ENCODE measurements around the gene ITGA11.

ITGA11 gene

DNA sequence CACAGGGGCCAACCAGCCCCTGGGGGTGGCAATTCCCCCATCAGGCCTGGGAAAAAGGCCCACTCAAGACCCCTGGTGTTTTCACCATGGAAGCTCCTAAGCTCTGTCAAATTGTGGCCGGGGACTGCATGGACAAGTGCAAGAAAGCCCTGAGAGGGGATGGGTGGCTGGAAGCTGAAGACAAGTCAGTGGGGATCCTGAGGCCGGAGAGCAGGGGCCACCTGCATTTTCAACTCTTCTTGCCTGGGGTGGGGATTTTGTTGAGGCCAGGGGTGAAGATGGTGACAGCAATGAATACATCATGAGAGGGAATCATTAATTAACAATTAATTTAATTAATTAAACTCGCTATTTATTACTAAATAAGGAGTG is 120.5 kb downstream of the ITGA11 start:
- no peak for DNase-seq (ENCODE audit: low read depth)

DNA sequence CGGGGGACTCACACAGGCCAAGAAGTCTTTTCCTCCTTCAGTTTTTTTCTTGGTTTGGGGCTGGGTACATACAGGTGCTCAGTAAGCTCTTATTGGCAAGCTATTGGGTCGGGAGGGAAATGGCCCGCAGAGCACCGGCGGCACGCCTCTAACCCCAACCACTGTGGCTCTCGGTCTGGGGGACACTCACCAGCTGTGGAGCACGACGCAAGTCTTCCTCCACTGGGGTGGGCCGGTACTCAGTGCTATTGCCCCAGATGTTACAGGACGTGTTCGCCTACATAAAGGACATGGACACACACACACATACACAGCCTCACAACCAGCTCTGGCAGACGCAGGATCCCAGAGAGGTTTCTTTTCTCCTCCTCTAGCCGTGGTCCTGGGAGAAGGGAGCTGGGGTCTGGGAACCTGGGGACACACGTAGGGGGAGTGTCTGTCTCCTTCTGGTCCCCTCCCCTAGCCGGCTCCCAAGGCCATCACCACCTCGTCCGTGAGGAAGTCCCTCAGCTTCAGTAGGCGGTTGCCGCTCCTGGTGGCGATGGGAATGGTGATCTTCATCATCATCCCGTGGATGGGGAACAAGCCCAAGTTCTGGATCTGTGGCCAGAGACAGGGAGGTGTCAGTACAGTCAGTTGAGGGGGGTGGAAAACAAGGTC is 121.0 kb downstream of the ITGA11 start:
- no peak for DNase-seq (ENCODE audit: low read depth)

DNA sequence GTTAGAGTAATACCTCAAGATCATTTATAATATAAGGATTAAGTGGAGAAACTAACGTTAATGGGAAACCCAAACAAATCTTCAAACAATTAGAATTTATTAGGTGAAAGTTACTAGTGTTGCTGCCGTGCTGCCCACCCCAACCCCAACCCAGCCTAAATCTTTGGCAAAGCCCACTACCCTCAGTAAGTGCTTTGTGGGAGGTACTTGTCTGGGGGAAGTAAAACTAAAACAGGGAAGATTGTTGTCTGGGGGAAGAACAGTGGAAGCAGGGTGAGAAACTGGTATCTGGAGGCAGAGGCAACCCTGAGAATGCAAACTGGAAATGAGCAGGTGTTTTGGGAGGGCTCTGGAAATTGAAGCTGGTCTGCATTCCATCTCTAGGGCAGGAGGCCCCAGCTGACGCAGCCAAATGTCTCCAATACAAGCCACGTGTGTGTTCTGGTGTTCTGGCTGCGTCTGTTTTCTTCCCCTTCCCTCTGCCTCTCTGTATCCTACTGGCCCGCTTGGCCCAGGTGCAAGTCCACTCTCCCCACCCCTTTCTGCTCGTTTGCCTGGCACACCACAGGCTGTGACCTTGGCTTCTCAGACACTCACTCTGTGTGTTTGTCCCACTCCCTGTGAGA is 121.7 kb downstream of the ITGA11 start:
- no peak for DNase-seq (ENCODE audit: low read depth)

DNA sequence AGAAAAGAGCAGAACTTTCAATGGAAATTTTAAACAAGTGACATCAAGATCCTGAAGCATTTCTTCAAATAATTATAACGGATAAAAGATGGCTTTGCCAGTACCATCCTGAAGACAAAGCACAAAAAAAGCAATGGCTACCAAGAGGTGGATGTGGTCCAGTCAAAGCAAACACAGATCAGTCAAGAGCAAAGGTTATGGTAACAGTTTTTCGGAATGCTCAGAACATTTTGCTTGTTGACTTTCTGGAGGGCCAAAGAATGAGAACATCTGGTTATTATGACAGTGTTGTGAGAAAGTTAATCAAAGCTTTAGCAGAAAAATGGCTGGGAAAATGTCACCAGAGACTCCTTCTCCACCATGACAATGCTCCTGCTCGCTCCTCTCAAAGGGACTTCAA is 122.9 kb downstream of the ITGA11 start:
- no peak for DNase-seq (ENCODE audit: low read depth)

DNA sequence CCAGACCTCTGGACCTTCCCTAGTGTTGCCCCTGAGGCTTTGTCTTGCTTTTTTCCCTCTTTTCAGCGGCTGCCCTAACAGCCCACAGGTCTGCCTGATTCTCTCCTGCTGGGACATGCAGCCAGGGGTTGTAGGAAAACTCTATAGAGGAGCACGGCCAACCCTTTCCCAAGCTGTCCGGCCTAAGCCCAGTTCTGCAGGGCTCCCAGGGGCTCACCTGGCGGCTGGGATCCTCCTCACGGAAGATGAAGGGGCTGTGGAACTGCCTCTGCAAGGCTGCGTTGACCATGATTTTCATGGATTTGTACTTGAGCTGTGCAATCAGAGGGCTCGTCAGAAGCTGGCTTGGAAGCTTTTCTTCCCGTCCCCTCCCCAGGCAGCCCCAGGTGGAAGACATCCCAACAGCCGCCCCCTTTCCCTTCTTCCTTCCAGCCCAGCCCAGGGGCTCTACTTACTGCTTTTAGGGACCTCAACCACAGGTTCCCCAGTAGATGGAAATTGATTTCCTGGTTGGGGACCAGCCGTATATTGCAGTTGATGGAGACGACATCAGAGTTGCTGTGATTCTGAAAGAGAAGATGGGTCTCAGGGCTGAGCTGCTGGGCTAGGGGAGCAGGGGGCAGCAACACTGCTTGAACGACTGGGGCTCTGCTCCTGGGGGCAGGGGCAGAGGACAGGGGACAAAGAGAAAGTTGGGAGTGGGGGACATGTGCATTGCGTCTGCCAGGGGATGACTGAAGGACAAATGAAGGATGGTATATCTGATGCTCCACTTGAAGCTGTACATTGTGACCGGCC is 124.6 kb downstream of the ITGA11 start:
- DNase-seq (ENCODE audit: low read depth) = no peak

DNA sequence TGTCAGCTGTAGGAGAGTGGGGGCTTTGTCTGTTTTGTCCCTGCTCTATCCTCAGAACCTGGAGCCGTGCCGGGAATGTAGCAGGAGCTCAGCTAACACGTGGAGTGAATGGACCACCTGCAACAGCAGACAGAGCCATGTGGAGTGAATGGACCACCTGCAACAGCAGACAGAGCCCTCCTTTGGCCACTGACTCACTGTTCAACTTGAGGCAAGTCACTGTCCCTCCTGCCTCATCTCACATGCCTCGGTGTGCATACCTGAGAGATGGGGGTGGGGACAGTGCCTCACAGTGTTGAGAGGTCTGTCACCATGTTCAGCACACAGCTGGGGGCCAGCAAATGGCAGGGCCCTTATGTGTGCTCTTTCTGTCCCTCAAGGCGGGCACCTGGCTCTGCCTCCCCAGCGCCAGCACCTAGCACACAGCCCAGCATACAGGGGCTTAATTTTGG is 126.5 kb downstream of the ITGA11 start:
- DNase-seq (ENCODE audit: low read depth) = no peak

DNA sequence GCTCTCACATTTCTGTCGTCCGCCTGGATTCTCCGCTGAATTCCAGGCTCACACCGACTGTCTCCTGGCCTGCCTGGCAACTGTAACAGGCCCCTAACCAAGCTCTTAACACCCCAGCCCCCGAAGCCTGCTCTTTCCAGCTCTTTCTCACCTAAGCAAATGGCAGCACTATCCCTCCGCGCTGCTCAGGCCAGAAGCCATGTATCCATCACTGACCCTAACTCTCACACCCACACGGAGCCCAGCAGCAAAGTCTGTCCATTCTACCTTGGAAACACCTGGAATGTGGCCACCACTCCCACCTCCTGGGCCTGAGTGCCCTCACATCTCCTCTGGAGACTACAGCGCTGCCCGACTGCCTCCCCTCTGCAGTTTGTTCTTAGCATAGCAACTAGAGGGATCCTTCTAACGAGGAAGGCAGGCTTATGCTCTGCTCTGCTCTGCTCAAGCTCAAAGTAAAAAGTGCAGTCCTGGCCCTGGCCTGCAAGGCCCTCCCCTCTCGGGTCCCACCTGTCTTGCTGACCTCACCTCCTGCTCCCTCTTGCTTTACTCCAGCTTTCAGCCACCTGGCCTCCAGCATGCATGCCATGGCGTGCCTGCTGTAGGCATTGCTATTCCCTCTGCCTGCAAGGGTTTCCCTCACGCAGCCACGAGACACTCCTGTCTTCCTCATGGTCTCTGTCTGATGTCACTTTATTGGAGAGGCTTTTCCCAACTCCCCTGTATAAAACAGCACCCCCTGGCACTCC is 127.2 kb downstream of the ITGA11 start:
- DNase-seq (ENCODE audit: low read depth) = no peak

DNA sequence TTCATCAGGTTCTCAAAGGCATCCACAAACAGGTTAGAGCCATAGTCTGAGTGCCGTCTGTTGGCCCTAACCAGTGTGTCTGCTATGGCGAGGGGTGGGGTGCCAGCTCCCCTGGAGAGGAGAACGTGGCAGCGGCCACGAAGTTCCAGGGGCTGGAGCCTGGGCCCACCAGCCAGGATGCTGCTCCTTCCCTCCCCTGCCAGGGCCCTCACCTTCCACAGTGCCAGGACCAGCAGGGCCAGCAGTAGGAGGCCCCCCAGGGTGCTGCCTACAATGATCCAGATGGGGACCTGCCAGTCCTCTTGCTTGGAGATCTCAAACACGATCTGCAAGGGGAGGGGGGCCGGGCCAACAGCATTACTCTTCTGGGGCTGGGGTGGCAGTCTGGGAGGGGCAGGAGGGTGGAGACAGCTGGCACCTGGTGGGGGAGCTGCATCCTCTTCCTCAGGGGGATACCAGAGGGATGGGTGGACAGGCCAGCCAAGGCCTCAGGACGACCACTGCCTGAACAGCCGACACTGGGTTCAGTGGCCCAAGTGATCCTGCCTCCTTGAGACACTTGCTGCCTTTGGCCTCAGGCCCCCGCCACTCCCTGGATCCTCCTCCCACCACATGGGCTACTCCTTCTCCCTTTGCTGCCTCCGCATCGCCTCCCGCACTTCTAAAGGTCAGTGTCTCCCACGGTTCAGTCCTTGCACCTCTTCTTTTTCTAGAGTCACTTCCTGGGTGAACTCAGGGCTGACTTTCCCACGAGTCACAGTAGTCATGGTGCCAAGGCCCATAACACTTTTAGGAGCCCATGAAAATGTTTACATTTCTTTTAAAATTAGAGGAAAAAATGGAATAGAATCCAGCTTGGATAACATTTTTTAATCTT is 128.2 kb downstream of the ITGA11 start:
- no peak for DNase-seq (ENCODE audit: low read depth)

DNA sequence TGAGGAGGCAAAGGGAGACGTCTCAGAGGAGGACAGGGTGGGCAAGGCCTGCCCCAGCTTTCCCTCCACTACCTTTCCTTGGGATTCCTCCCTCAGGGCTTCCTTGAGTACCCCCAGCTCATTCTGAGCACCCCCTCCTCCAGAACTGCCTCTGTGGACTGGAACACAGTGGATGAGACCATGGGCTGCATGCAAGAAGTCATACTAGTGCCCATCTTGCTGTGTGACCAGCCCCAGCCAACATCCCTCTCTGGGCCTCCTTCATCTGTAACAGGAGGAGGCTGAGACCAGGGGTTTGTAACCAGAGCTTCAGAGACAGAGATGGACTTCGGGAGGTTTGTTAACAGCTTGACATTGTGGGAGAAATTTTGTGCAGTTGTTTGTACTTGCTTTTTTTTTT is 128.8 kb downstream of the ITGA11 start:
- no peak for DNase-seq (ENCODE audit: low read depth)

DNA sequence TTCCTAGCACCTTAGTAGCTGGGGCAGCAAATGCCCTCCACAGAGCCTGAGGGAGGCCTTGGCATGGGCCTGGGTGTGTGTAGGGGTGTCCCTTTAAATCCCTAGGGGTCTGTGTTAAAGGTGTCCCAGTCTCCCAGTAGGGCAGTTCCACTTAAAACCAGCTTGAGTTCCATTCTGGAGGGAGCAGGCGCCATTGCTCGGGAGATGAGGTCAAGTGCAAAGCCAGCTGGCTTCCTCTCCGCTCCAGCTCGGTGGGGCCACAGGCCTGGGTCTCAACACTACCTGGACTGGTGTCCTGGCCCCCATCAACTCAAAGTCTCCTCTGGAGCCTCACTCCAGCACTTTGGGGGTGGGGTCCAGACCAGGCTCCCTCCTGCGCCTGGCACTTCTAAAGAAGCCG is 129.2 kb downstream of the ITGA11 start:
- DNase-seq (ENCODE audit: low read depth) = no peak

DNA sequence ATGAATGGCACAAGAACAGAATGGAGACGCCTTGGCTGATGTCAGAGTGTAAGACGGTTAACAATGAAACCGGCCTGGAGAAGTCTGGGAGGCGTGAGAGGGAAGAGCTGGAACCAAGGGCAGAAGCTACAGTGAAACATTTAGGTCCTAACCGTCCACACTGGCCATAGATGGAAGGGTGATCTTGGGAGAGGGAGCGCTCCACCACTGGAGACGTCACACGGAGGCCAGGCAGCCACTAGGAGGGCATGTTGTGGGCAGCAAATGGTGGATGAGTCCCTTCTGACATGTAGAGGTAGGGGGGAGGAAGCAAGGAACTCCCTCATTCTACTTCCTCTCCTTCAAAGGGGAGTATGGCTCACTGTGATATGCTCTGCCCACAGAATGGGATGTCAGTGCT is 130.7 kb downstream of the ITGA11 start:
- no peak for DNase-seq (ENCODE audit: low read depth)

DNA sequence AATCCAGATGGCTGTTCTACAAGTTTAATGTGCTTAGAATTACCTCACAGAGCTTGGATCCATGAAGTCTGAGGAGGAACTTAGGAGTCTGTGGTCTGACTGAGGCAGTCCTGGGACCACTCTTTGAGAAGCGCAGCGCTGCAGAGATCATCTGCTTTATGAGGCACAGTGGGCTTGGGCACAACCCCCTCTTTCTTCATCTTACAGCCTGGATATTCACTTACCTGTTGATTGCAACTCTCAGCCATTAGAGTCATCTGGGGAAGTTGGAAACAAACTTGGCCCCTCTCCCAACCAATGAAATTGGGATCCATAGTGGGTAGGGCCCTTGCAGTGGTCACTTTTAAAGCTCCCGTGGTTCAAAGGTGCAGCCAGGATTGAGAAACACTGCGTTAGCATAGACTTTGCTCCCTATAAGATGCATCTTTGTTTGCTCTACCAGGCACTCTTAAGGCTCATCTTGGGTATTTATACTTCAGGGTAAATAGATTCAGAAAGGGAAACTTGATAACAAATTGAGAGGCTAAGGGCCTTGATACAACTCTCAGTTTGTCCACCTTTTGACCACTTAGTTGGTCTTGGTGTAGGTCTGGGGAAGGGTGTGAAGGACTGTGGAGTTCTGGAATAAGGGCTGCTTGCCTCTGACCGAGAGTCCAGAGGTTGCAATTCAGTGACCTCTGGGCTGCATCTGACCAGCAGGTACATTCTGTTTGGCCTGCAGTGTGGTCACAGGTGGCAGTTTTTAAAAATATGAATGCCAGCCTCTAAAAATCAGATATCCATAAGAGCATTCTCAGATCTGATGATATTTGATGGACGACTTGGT is 131.6 kb downstream of the ITGA11 start:
- no peak for DNase-seq (ENCODE audit: low read depth)

DNA sequence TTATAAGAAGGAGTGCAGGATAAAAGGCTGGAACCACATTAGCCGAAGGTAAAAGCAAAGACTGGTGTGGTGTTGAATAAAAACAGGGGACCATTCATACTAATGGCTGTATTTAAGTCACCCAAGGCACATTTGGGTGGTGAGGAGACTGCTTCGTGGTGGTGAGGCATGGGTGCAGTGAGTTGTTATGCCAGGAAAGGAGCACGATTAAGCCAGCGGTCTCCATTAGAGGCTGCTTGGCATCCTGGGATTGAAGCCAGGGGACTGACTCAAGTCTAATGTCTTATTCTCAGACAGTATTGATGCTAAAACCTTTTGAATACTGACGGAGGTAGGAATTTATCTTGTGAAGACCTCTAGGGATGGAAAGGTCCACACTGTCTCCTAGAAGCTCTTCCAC is 132.5 kb downstream of the ITGA11 start:
- DNase-seq (ENCODE audit: low read depth) = no peak

DNA sequence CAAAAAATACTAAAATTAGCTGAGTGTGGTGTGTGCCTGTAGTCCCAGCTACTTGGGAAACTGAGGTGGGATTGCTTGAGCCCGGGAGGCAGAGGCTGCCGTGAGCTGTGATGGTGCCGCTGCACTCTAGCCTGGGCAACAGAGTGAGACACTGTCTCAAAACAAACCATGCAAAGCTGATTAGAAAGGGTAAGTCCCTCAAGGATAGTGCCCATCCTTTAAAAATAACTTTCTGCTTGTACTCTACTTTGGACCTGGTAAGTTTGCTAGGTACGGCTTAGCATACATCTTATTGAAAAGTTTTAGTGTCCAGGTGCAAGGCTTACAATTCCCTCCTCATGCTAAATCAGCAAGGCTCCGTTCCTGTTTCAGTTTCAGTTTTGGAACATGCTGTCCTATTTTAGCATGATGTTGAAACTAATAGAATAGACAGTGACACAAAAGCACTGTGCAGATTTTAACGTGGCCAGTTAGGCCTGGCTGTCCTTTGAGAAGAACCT is 133.0 kb downstream of the ITGA11 start:
- no peak for DNase-seq (ENCODE audit: low read depth)

DNA sequence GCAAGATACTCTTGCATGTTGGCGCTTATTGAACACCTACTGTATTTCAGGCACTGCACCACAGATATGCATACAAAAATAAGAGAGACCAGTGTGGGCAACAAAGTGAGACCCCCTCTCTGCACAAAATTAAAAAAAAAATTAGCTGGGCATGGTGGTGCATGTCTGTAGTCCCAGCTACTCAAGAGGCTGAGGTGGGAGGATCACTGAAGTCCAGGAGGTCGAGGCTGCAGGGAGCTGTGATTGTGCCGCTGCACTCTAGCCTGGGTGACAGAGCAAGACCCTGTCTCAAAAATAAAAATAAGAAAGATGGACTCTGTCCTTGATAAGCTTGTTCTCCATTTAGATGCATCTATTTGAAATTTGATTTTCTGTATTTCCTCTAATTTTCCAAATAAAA is 133.6 kb downstream of the ITGA11 start:
- no peak for DNase-seq (ENCODE audit: low read depth)

DNA sequence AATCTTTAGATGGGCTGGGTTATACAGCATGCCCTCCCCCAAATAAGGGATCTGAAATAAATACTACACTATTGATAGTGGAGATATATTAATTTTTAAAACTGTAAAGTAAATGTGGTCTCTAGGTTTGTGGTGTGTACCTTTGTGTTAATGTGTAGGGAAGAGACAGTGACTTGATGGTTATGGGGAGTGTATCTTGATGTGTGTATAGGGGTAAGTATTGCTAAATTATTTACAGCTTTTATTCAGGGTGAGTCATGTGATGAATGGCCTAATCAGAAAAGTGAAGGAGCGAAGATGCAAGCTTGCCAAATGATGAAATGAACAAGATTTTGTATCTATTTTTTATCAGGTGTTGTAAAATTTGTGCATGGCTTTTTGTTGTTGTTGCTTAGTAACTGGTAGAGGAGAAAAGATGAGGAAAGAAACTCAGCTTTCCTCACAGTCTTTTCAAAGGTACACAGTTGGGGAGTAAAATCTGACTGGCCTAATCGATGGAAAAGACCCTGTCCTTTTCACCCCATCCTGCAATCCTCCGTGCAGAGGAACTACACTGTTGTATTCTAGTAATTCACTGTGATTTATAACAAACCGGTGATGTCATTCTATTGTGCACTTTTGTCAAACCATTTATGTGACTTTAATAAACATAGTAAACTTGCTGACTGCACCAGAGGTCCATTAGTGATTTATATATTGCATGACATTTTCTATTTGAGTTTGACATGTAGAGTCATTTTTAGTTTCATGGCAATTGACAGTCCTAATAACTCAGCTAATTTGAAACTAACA is 136.8 kb downstream of the ITGA11 start:
- no peak for DNase-seq (ENCODE audit: low read depth)

DNA sequence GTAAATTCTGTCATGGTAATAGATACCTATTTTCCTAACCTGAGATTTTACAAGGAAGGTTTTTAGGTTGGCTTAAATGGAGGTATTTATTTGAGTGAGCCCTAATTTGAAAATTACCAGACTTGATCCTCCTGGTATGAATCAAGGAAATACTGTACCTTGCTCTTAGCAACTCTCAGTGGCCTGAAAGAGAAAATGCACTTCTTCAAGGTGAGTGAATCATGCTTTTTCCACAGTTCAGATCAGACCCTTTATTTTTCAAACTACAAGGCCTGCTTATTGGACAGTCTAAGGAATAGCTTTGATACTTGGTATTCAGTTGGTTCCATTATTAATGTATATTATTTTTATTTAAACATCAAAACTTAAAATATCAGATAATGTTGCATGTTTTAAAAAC is 139.0 kb downstream of the ITGA11 start:
- DNase-seq (ENCODE audit: low read depth) = no peak

DNA sequence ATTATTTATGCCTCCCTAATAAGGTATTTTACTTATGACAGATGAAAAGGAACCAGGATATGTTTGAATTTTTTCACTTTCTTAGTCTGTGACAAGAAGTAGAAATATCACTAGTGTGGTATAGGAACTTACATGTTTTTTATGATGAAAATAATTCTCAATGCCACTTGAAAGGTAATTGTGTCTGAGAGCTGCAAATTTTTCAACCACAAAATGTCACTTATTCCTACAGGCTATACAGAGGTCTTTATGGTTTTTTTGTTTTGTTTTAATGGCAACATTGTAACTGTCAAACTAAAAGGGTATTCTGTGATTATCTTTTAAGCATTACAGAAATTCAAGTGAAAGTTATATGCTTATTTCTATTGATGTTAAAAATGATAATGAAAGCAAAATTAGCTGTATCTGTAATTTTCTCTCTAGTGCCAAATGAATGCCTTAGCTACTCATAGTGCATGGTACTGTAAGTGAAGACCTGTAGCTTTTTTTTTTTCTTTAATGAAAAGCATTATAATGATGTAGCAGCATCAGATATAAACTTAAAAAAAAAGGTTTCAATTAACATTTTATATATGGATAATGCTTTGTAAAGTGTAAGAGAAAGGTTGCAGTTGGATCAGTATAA is 139.7 kb downstream of the ITGA11 start:
- DNase-seq (ENCODE audit: low read depth) = no peak

DNA sequence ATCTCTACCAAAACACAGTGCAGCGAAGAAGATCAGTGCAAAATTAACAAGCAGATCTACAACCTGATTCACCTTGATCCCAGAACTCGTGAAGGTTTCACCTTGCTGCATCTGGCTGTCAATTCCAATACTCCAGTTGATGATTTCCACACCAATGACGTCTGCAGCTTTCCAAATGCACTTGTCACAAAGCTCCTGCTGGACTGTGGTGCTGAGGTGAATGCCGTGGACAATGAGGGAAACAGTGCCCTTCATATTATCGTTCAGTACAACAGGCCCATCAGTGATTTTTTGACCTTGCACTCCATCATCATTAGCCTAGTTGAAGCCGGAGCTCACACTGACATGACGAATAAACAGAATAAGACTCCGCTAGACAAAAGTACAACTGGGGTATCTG is 141.2 kb downstream of the ITGA11 start:
- DNase-seq (ENCODE audit: low read depth) = no peak

All from stimulated activated CD8-positive, alpha-beta memory T cell treated with anti-CD3 and anti-CD28 coated beads, Interleukin-12 subunit alpha, Interleukin-12 subunit beta, amount 100 ng/mL, for 4 hours (primary cell).